ENCODE measurements around the gene KRTAP9-7. TPM values are rescaled to one million over a fixed set of nuclear protein-coding genes. Genes with fewer than 3 reads are reported as not detected.

The KRTAP9-7 gene
- total and polyA plus RNA-seq, 2 experiments from 2014 or later = not detected

DNA sequence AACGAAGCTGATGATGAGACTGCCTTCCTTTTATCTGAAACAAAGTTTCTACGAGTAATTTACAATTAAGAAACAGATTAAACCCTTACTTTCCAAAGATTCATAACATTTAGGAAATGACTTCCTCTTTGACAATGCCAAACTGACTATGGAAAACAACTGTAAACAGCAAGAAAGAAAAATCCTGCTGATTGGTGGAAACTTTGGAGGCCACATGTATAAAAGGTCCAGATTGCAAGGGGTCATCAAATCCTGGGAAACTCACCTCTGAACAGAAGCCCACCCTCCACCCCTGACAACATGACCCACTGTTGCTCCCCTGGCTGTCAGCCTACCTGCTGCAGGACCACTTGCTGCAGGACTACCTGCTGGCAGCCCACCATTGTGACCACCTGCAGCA, 10.4 kb upstream of the KRTAP9-7 start, which contains the start of gene KRTAP9-6:
Gene KRTAP9-6, plus strand, starts transcription at position 301 of the 400 bp plus-strand sequence. Its CDS starts 0 bp downstream, at position 301.
- Mint-ChIP-seq H3K4me1 (no peaks in the 10 kb centered on the region), H3K4me3 (no peak within 1 kb of the TSS), H3K27me3 (ENCODE audit: insufficient read depth, low read depth, poor library complexity) (peaks cover 4% of the 10 kb centered on the region), H3K9me3 (no peaks in the 10 kb centered on the region; the same call in 2 of the 3 replicates), H3K27ac (no peak within 1 kb of the TSS), H3K36me3 (ENCODE audit: low read depth) (no peaks in the 10 kb centered on the region)
- no peaks in the 10 kb centered on the region for H4K20me1 ChIP-seq (replicated peaks; ENCODE audit: insufficient read depth)
- no peaks in the 10 kb centered on the region for H3F3A ChIP-seq (replicated peaks; ENCODE audit: low read depth)
- TF ChIP-seq, protein P1, sequence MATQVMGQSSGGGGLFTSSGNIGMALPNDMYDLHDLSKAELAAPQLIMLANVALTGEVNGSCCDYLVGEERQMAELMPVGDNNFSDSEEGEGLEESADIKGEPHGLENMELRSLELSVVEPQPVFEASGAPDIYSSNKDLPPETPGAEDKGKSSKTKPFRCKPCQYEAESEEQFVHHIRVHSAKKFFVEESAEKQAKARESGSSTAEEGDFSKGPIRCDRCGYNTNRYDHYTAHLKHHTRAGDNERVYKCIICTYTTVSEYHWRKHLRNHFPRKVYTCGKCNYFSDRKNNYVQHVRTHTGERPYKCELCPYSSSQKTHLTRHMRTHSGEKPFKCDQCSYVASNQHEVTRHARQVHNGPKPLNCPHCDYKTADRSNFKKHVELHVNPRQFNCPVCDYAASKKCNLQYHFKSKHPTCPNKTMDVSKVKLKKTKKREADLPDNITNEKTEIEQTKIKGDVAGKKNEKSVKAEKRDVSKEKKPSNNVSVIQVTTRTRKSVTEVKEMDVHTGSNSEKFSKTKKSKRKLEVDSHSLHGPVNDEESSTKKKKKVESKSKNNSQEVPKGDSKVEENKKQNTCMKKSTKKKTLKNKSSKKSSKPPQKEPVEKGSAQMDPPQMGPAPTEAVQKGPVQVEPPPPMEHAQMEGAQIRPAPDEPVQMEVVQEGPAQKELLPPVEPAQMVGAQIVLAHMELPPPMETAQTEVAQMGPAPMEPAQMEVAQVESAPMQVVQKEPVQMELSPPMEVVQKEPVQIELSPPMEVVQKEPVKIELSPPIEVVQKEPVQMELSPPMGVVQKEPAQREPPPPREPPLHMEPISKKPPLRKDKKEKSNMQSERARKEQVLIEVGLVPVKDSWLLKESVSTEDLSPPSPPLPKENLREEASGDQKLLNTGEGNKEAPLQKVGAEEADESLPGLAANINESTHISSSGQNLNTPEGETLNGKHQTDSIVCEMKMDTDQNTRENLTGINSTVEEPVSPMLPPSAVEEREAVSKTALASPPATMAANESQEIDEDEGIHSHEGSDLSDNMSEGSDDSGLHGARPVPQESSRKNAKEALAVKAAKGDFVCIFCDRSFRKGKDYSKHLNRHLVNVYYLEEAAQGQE (IDR thresholded peaks at IDR 0.05; ENCODE audit: unreplicated experiment) = no peak
- no peak for TF ChIP-seq POLR2AphosphoS5 (IDR thresholded peaks at IDR 0.05; ENCODE audit: low read depth)
- TF ChIP-seq EZH2phosphoT487 (IDR thresholded peaks at IDR 0.05; ENCODE audit: unreplicated experiment) = no peak
- TF ChIP-seq CREB1 (CRISPR knock-in tag; IDR thresholded peaks at IDR 0.05; ENCODE audit: low read depth) = no peak
- no peak for TF ChIP-seq NANOG (IDR thresholded peaks at IDR 0.05; ENCODE audit: borderline replicate concordance)
- TF ChIP-seq JUNB (IDR thresholded peaks at IDR 0.05; ENCODE audit: unreplicated experiment) = no peak
- no peak for TF ChIP-seq EZH2 (IDR thresholded peaks at IDR 0.05; ENCODE audit: low read depth, unreplicated experiment)
- TF ChIP-seq, protein P2, sequence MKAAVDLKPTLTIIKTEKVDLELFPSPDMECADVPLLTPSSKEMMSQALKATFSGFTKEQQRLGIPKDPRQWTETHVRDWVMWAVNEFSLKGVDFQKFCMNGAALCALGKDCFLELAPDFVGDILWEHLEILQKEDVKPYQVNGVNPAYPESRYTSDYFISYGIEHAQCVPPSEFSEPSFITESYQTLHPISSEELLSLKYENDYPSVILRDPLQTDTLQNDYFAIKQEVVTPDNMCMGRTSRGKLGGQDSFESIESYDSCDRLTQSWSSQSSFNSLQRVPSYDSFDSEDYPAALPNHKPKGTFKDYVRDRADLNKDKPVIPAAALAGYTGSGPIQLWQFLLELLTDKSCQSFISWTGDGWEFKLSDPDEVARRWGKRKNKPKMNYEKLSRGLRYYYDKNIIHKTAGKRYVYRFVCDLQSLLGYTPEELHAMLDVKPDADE (IDR thresholded peaks at IDR 0.05) = no peak
- TF ChIP-seq ZNF331 (CRISPR knock-in tag; IDR thresholded peaks at IDR 0.05; ENCODE audit: low read depth) = no peak
- no peak for TF ChIP-seq STAT1 (IDR thresholded peaks at IDR 0.05; ENCODE audit: unreplicated experiment)
- no peak for TF ChIP-seq CTCF (conservative IDR thresholded peaks at IDR 0.05; ENCODE audit: low read depth in 2 of 2)
- no peak for TF ChIP-seq ZNF462 (CRISPR knock-in tag; IDR thresholded peaks at IDR 0.05)
- no peak for TF ChIP-seq ZNF114 (CRISPR knock-in tag; IDR thresholded peaks at IDR 0.05)
- no peaks in the 10 kb centered on the region for H3K79me2 ChIP-seq (replicated peaks; ENCODE audit: insufficient read depth)
- no peaks in the 10 kb centered on the region; the same call in 1 of the 2 replicates for H3K9me2 ChIP-seq (ENCODE audit: insufficient read depth)
- H3K27ac ChIP-seq (ENCODE audit: low read depth) = no peak within 1 kb of the TSS
- DNase-seq (ENCODE audit: low spot score) (no peak), ATAC-seq (no peak)
- H2AFZ ChIP-seq = no peak within 1 kb of the TSS
- H3K27me3 ChIP-seq (ENCODE audit: insufficient read depth) = no peaks in the 10 kb centered on the region
- no peaks in the 10 kb centered on the region for H3K36me3 ChIP-seq (ENCODE audit: insufficient read depth)
- no peaks in the 10 kb centered on the region for H3K4me1 ChIP-seq (ENCODE audit: insufficient read depth)
- no peak within 1 kb of the TSS for H3K4me2 ChIP-seq
- H3K4me3 ChIP-seq = no peak within 1 kb of the TSS

Data from GM23338 (cell line).